Ovary (tissue), 9 donors: ENCODE data around the gene GORASP2. TPM values are rescaled to one million over a fixed set of nuclear protein-coding genes. Genes with fewer than 3 reads are reported as not detected.

ENCODE experiments used
- DNase-seq, 5 donors: peaks; one replicate each; pipeline ENCODE4 v3.0.0-alpha.2; 2019 to 2020
- H3K27ac ChIP-seq, 2 donors: fragments of 200-600 bp; one replicate each; pipeline versions ENCODE4 v1.5.1 to v1.8.0; 2019 to 2022
- H3K27me3 ChIP-seq: fragments of 200-600 bp; one replicate; pipeline ENCODE4 v1.8.0; 2022
- H3K36me3 ChIP-seq: fragments of 200-600 bp; sonication (generic); one replicate; pipeline ENCODE4 v1.5.1; 2019
- H3K4me1 ChIP-seq: one replicate; pipeline ENCODE4 v1.8.1; 2013; ENCODE audit warnings: mild to moderate bottlenecking, moderate library complexity; ENCODE audit not compliant: insufficient read depth
- H3K4me3 ChIP-seq: fragments of 200-600 bp; sonication (generic); one replicate; pipeline ENCODE4 v1.5.1; 2017
- H3K9me3 ChIP-seq, 2 donors: fragments of 200-600 bp in 1 of 2; sonication (generic) in 1 of 2; one replicate each; pipeline versions ENCODE4 v1.5.1 to v1.8.1; 2013 to 2019; ENCODE audit warnings: mild to moderate bottlenecking in 1 of 2, moderate library complexity in 1 of 2
- CTCF ChIP-seq, 3 donors: fragments of 450-650 bp in 2 of 3; fragments of 200-600 bp in 1 of 3; IDR thresholded peaks; one replicate each; pipeline versions ENCODE4 v1.5.1 to v1.8.0; 2016 to 2022; ENCODE audit warnings: antibody characterized with exemption in 3 of 3, mild to moderate bottlenecking in 1 of 3
- EP300 ChIP-seq: sonication (generic); formaldehyde crosslinking; IDR thresholded peaks from one replicate; pipeline ENCODE4 v1.6.1; 2017; ENCODE audit warnings: antibody characterized with exemption
- POLR2A ChIP-seq: fragments of 450-650 bp; IDR thresholded peaks from one replicate; pipeline ENCODE4 v1.6.1; 2017; ENCODE audit warnings: antibody characterized with exemption, mild to moderate bottlenecking, moderate library complexity
- WGBS, 3 donors: extraction: QIAGEN DNeasy Blood & Tissue Kit in 1 of 3; methylation state at CpG; one replicate each; pipeline versions ENCODE4 v1.1.5 to v1.1.7; 2013 to 2017; 5-methylcytosine and 5-hydroxymethylcytosine counted together
- intact Hi-C, 4 donors: fragments of 100-400 bp; cut with DNase I; formaldehyde crosslinking; loops; one replicate each; pipeline versions ENCODE4 v1.11.0 to v1.15.1; 2022 to 2023
- polyA plus RNA-seq, 2 donors: library from polyadenylated mRNA; stranded (reverse); fragments of 200-250 nt in 1 of 2; fragments of 350-450 nt in 1 of 2; fragmentation: Illumina TruSeq in 1 of 2; extraction: RNeasy Lipid Tissue Mini Kit (QIAGEN cat#74804) in 1 of 2; gene quantifications; one replicate each; pipeline ENCODE4 v1.2.3, GENCODE V29; 2013 to 2014
- total RNA-seq, 7 donors: library from RNA; depleted of rRNA in 2 of 7; stranded (reverse); fragments of >200 nt in 2 of 7; fragmentation: NEBNext Ultra II Directional in 3 of 7; extraction: Animal tissue kit (Norgen Biotek cat#: 25700) in 3 of 7; gene quantifications; one replicate each; pipeline versions ENCODE4 v1.1.0 to v1.2.4, GENCODE V29; 2016 to 2023
- donor health status: DM: no; HTN: no; CAD: no; lungs with moderate emphysema.
- donor health status: DM: no; HTN: no; CAD: no.
- donor health status: Bipolar disorder and iron deficiency.
- donor health status: DM: yes; HTN: yes; CAD: no.
- donor health status: DM: no; HTN: no; CAD: no.
- donor health status: DM: yes; HTN: yes; CAD: no.

The GORASP2 gene
- total and polyA plus RNA-seq, 9 donors: 23.8 to 132 (median 71.0) TPM

GRCh38 chr2:170999654-171000053 lies 70.6 kb downstream of the GORASP2 start:
- H3K4me3 ChIP-seq: no peak overlapping the region
- TF ChIP-seq CTCF (IDR thresholded peaks at IDR 0.05) (no peak), EP300 (no peak), POLR2A (no peak)
- no peak overlapping the region for H3K27ac ChIP-seq
- H3K36me3 ChIP-seq: no peaks in the 10 kb centered on the region
- no peaks in the 10 kb centered on the region for H3K9me3 ChIP-seq
- no peaks in the 10 kb centered on the region for H3K4me1 ChIP-seq
- no peak for DNase-seq
- intact Hi-C loops: no loop called here
- 96 to 97% (median 97%) methylated on average over 6 of the region's 6 CpGs for WGBS, 3 donors
- no peaks in the 10 kb centered on the region for H3K27me3 ChIP-seq

GRCh38 chr2:171004363-171004762 lies 75.3 kb downstream of the GORASP2 start:
- WGBS, 3 donors: 95 to 98% (median 96%) methylated on average over 2 of the region's 2 CpGs
- TF ChIP-seq EP300 (no peak), CTCF (IDR thresholded peaks at IDR 0.05) (no peak), POLR2A (no peak)
- Histone ChIP-seq H3K4me1 (no peaks in the 10 kb centered on the region), H3K9me3 (no peaks in the 10 kb centered on the region), H3K4me3 (no peak overlapping the region), H3K27me3 (no peaks in the 10 kb centered on the region), H3K27ac (no peak overlapping the region), H3K36me3 (no peaks in the 10 kb centered on the region)
- DNase-seq: no peak
- intact Hi-C loops: no loop called here

DNA sequence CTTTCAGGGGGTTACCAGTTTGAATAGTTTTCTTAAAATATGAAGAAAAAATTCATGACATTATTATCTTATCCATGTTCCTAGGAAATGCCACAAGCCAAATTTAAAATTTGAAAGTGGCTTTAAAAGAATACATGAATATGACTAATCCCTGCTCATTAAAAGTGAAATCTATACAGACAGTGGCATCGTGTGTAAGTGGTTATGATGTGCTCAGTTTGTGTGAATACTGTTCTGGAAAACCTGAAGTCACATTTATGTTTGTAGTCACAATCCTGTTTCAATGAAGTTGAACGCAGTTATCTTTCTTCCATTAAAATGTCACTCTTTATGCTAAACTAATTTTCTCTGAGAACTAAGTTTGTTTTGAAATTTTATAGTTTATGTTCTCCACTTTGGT lies 75.8 kb downstream of the GORASP2 start:
- DNase-seq: no peak
- no peaks in the 10 kb centered on the region for H3K9me3 ChIP-seq
- no peaks in the 10 kb centered on the region for H3K27me3 ChIP-seq
- H3K4me3 ChIP-seq: no peak overlapping the region
- H3K27ac ChIP-seq: no peak overlapping the region
- WGBS, 3 donors: 89 to 91% (median 90%) methylated on average over 2 of the region's 2 CpGs
- no peaks in the 10 kb centered on the region for H3K36me3 ChIP-seq
- no peaks in the 10 kb centered on the region for H3K4me1 ChIP-seq
- TF ChIP-seq POLR2A: no peak
- TF ChIP-seq CTCF (IDR thresholded peaks at IDR 0.05): no peak
- no peak for TF ChIP-seq EP300
- intact Hi-C loops: no loop called here

DNA sequence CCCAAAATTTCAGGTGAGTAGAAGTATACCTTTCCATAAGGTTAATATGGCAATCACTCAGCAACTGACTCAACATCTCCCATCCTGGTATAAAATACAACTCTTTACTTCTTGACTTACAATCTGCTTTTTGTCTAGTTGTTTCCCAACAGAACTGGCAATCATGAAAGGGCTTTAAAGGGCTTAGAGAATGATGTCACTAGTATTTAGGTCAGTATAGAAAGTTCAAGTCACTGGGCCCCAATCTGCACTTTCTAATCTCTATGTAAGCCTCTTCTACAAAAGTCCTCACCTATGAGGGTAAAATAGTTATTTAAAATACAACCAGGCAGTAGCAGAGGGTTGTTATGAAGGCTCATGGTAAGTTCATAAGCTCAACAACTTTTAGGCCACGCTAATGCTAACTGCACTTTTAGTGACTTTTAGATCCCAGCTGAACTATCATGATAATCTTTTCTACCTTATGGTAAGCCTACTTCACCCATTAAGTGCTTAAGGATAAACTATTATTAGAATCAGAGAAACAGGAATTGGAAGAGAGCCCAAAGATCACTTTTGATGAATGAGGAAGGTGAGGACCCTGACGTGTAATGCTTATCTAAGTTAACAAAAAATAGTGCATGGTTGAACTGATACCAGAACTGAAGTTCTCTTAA lies 79.6 kb downstream of the GORASP2 start:
- no peak overlapping the region for H3K4me3 ChIP-seq
- no peaks in the 10 kb centered on the region for H3K9me3 ChIP-seq
- no peak overlapping the region for H3K27ac ChIP-seq
- H3K4me1 ChIP-seq: no peaks in the 10 kb centered on the region
- WGBS, 3 donors: 76 to 84% (median 82%) methylated on average over 2 of the region's 2 CpGs
- no peak for TF ChIP-seq POLR2A
- no peak for TF ChIP-seq EP300
- no peak for TF ChIP-seq CTCF (IDR thresholded peaks at IDR 0.05)
- H3K27me3 ChIP-seq: no peaks in the 10 kb centered on the region
- DNase-seq: no peak
- intact Hi-C loops: no loop called here
- no peaks in the 10 kb centered on the region for H3K36me3 ChIP-seq
